ENCODE data around the gene TRPM5.

- TF ChIP-seq POLR2AphosphoS5 (IDR thresholded peaks at IDR 0.05) (no peak), CTCF (IDR thresholded peaks at IDR 0.05) (no peak), POLR2A (IDR thresholded peaks at IDR 0.05) (no peak), EP300 (IDR thresholded peaks at IDR 0.05) (no peak)
Observed at GRCh38 chr11:2416765-2417164, 27.5 kb downstream of the TRPM5 start.

Data from sigmoid colon (tissue), 4 donors.